Measurements from ENCODE around the gene EXOC4.
A peak's percentile ranks its signal among the peaks of the same experiment; 100 is the strongest.

The EXOC4 gene

DNA sequence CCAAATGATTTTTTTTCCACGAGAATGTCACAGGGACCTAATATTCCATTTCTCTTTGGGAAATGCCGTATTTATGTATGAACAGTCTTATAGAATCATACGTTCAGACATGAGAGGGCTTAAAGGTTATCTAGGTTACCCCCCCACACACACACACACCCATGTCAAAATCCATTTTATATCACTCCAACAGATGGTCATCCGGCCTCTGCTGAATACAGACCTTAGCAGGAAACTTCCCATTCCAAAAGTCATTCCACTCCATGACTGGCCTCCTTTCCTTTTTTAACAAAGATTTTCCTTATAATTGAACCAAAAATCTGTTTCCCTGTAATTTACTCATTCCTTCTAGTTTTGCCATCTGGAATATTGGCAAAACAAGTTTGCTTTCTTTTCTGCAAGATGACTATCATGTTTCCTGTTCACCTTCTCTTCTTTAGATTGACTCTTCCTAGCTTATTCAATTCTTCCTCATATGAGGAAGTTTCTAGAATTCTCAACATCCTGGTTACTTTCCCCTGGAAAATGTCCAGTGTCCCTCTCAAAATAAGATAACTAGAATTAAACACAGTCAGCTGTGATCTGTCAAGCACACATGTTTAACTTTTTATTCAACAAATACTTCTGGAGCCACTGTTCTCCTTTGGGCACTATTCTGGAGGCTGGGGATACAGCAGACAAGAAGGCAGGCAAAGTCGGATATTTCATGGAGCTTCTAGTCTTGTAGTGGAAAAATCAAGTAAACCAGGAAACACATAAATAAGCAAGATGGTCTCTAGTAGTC lies 597.8 kb downstream of the EXOC4 start:
- Histone ChIP-seq H3K4me2 (ENCODE audit: low read length) (no peak overlapping the region), H3K27me3 (ENCODE audit: control insufficient read depth, low read length) (no peaks in the 10 kb centered on the region), H3K27ac (ENCODE audit: low read depth, low read length) (no peak overlapping the region), H3K9me2 (replicated peaks; ENCODE audit: control insufficient read depth, low read length) (no peaks in the 10 kb centered on the region), H3K4me1 (ENCODE audit: control insufficient read depth, low read length) (peaks cover 4% of the 10 kb centered on the region), H3K36me3 (ENCODE audit: control insufficient read depth, low read length) (no peaks in the 10 kb centered on the region), H3K4me3 (ENCODE audit: low read length) (no peak overlapping the region), H3K79me2 (ENCODE audit: control insufficient read depth, low read length) (no peaks in the 10 kb centered on the region), H3K9me3 (ENCODE audit: control insufficient read depth, insufficient read depth, low read length) (no peaks in the 10 kb centered on the region), H4K20me1 (ENCODE audit: control insufficient read depth, insufficient read depth, low read depth, low read length) (0 out of 2 replicates have a peak, but pooled peaks cover 4% of the 10 kb centered on the region), H3F3A (ENCODE audit: control insufficient read depth, insufficient read depth) (no peaks in the 10 kb centered on the region)
- TF ChIP-seq, protein P1, sequence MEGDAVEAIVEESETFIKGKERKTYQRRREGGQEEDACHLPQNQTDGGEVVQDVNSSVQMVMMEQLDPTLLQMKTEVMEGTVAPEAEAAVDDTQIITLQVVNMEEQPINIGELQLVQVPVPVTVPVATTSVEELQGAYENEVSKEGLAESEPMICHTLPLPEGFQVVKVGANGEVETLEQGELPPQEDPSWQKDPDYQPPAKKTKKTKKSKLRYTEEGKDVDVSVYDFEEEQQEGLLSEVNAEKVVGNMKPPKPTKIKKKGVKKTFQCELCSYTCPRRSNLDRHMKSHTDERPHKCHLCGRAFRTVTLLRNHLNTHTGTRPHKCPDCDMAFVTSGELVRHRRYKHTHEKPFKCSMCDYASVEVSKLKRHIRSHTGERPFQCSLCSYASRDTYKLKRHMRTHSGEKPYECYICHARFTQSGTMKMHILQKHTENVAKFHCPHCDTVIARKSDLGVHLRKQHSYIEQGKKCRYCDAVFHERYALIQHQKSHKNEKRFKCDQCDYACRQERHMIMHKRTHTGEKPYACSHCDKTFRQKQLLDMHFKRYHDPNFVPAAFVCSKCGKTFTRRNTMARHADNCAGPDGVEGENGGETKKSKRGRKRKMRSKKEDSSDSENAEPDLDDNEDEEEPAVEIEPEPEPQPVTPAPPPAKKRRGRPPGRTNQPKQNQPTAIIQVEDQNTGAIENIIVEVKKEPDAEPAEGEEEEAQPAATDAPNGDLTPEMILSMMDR (IDR thresholded peaks at IDR 0.05; ENCODE audit: low read depth, low read length, poor library complexity, severe bottlenecking): no peak
- TF ChIP-seq EZH2phosphoT487 (IDR thresholded peaks at IDR 0.05; ENCODE audit: borderline replicate concordance, low read length): no peak

DNA sequence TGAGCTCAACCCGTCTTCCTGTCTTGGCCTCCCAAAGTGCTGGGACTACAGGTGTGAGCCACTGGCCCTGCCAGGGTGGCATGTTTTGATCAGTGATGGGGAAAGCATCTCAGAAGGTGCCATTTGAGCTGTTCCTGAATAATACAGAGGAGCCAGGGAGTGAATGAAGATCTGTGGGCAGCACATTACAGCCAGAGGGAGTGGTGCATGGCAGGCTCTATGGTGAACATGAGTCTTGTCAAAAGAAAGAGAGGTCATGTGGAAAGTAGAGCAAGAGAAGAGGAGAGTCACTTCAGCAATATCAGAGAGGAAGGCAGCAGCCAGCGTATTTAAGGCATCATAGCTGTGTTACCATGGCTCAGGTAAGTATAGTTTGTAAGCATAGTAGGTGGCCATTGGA lies 598.5 kb downstream of the EXOC4 start:
- H3K4me2 ChIP-seq (ENCODE audit: low read length): no peak overlapping the region
- no peak overlapping the region for H3K4me3 ChIP-seq (ENCODE audit: low read length)
- H3K36me3 ChIP-seq (ENCODE audit: control insufficient read depth, low read length): no peaks in the 10 kb centered on the region
- no peaks in the 10 kb centered on the region for H3K9me3 ChIP-seq (ENCODE audit: control insufficient read depth, insufficient read depth, low read length)
- 0 out of 2 replicates have a peak, but pooled peaks cover 4% of the 10 kb centered on the region for H4K20me1 ChIP-seq (ENCODE audit: control insufficient read depth, insufficient read depth, low read depth, low read length)
- TF ChIP-seq, protein P1 (IDR thresholded peaks at IDR 0.05; ENCODE audit: low read depth, low read length, poor library complexity, severe bottlenecking): no peak
- TF ChIP-seq EZH2phosphoT487 (IDR thresholded peaks at IDR 0.05; ENCODE audit: borderline replicate concordance, low read length): no peak
- no peaks in the 10 kb centered on the region for H3K9me2 ChIP-seq (replicated peaks; ENCODE audit: control insufficient read depth, low read length)
- H3K27me3 ChIP-seq (ENCODE audit: control insufficient read depth, low read length): no peaks in the 10 kb centered on the region
- H3K4me1 ChIP-seq (ENCODE audit: control insufficient read depth, low read length): peaks cover 4% of the 10 kb centered on the region
- no peaks in the 10 kb centered on the region for H3F3A ChIP-seq (ENCODE audit: control insufficient read depth, insufficient read depth)
- no peaks in the 10 kb centered on the region for H3K79me2 ChIP-seq (ENCODE audit: control insufficient read depth, low read length)
- no peak overlapping the region for H3K27ac ChIP-seq (ENCODE audit: low read depth, low read length)

DNA sequence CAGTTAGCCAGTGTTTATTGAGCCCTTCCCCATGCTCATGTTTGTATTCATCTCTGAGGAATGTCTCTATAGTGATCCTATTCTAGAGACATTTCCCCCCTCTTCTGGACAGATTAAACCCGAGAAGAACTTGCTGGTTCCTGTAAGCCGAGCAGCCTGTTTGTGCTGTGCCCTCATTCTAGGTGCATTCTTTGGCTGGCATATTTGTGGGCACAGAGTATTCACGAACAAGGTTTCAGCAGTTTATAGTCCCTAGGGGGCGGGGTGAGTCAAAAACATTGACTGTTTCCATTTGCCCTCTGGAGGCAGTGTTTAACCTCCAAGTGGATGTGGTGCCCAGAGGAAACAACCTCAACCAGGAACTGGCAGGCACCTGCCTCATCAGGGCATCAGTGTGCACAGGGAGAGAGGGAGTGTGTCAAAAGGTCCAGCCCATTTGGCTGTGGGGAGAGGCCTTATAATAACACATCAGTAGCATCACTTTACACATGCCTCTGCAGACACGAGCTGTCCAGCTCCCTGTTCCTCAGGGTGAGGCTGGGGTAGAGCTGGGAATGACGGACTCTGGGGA lies 600.9 kb downstream of the EXOC4 start:
- Histone ChIP-seq H4K20me1 (ENCODE audit: control insufficient read depth, insufficient read depth, low read depth, low read length) (0 out of 2 replicates have a peak, but pooled peaks cover 4% of the 10 kb centered on the region), H3K27ac (ENCODE audit: low read depth, low read length) (no peak overlapping the region), H3K79me2 (ENCODE audit: control insufficient read depth, low read length) (no peaks in the 10 kb centered on the region), H3K9me2 (replicated peaks; ENCODE audit: control insufficient read depth, low read length) (no peaks in the 10 kb centered on the region), H3K4me1 (ENCODE audit: control insufficient read depth, low read length) (peaks cover 4% of the 10 kb centered on the region), H3K27me3 (ENCODE audit: control insufficient read depth, low read length) (no peaks in the 10 kb centered on the region), H3K4me2 (ENCODE audit: low read length) (0 out of 2 replicates have a peak overlapping the region, but pooled peaks have one; percentile 5), H3F3A (ENCODE audit: control insufficient read depth, insufficient read depth) (no peaks in the 10 kb centered on the region), H3K4me3 (ENCODE audit: low read length) (no peak overlapping the region), H3K9me3 (ENCODE audit: control insufficient read depth, insufficient read depth, low read length) (no peaks in the 10 kb centered on the region), H3K36me3 (ENCODE audit: control insufficient read depth, low read length) (no peaks in the 10 kb centered on the region)
- TF ChIP-seq, protein P1 (IDR thresholded peaks at IDR 0.05; ENCODE audit: low read depth, low read length, poor library complexity, severe bottlenecking): peak; percentile 88
- no peak for TF ChIP-seq EZH2phosphoT487 (IDR thresholded peaks at IDR 0.05; ENCODE audit: borderline replicate concordance, low read length)

Data from DOHH2 (cell line).